ENCODE results near the gene C2orf78. TPM values are rescaled to one million over a fixed set of nuclear protein-coding genes. Genes with fewer than 3 reads are reported as not detected.

The C2orf78 gene
- polyA plus RNA-seq, 1 donor = not detected

GRCh38 chr2:73839653-73840411 is 55.8 kb downstream of the C2orf78 start:
- DNase-seq = no peak

- DNase-seq = no peak
Observed at GRCh38 chr2:73841912-73842738, 58.1 kb downstream of the C2orf78 start.

GRCh38 chr2:73842739-73843019 is 58.7 kb downstream of the C2orf78 start:
- no peak for DNase-seq

- DNase-seq = no peak
Observed at GRCh38 chr2:73844087-73844486, 60.1 kb downstream of the C2orf78 start.

GRCh38 chr2:73850009-73850408 is 66.0 kb downstream of the C2orf78 start:
- DNase-seq = no peak

- no peak for DNase-seq
Observed at GRCh38 chr2:73851274-73851673, 67.3 kb downstream of the C2orf78 start.

- no peak for DNase-seq
Observed at GRCh38 chr2:73852020-73852419, 68.0 kb downstream of the C2orf78 start.

- no peak for DNase-seq
Observed at GRCh38 chr2:73855526-73855925, 71.5 kb downstream of the C2orf78 start.

- DNase-seq = no peak
Observed at GRCh38 chr2:73856214-73856613, 72.2 kb downstream of the C2orf78 start.

- no peak for DNase-seq
Observed at GRCh38 chr2:73859721-73860586, 76.0 kb downstream of the C2orf78 start.

GRCh38 chr2:73862987-73863386 is 79.0 kb downstream of the C2orf78 start:
- DNase-seq = no peak

Other genes with a start within 250 kb of the C2orf78 start
- 0.54 TPM for gene NAT8, start 141.8 kb upstream of the C2orf78 start, polyA plus RNA-seq (ENCODE audit: insufficient read length)
- 37.3 TPM for gene TPRKB, start 46.8 kb upstream of the C2orf78 start, polyA plus RNA-seq (ENCODE audit: insufficient read length)
- gene DUSP11, start 4.1 kb upstream of the C2orf78 start, polyA plus RNA-seq (ENCODE audit: insufficient read length) = 16.3 TPM
- 40.3 TPM for gene STAMBP, start 44.8 kb downstream of the C2orf78 start, polyA plus RNA-seq (ENCODE audit: insufficient read length)
- 5.3 TPM for gene ACTG2, start 108.8 kb downstream of the C2orf78 start, polyA plus RNA-seq (ENCODE audit: insufficient read length)
- 37.4 TPM for gene DGUOK, start 142.7 kb downstream of the C2orf78 start, polyA plus RNA-seq (ENCODE audit: insufficient read length)
- 11.4 TPM for gene TET3, start 200.7 kb downstream of the C2orf78 start, polyA plus RNA-seq (ENCODE audit: insufficient read length)

All from hindlimb muscle (tissue), 1 donor.